ENCODE results near the gene TRPT1. TPM values are rescaled to one million over a fixed set of nuclear protein-coding genes. Genes with fewer than 3 reads are reported as not detected.

TRPT1 gene
- polyA plus RNA-seq, 2 of the 4 experiments (the other 2 are of a cell fraction), result 18.6 to 28.5 TPM

DNA sequence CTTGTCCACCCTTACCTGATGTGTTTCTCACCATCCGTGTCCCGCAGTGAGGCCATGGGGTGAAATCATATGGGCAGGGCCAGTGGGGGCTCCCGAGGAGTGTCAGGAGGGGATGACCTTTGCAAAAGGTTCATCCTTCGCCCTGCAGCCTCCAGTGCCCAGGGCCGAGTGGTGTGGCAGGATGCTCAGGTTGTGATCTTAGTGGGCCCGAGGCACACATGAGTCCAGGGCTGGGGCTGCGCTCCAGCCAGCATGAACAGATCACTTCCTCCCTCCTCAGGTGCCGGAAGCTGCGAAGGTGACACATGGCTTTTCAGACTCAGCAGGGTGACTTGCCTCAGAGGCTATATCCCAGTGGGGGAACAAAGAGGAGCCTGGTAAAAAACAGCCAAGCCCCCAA, 12.1 kb upstream of the TRPT1 start:
- H3K4me2 ChIP-seq, result no peak overlapping the region
- POLR2A ChIA-PET, result interaction anchor here (0.8 to 1.5 kb wide), 2 partner anchors 9 to 12 kb away, joined by 3 to 4 read pairs; partner anchors contain the start of genes NUDT22 and TRPT1
- H3K4me3 ChIP-seq, result no peak overlapping the region
- FAIRE-seq, result no peak
- TF ChIP-seq SREBF2 (IDR thresholded peaks at IDR 0.05), result no peak
- TF ChIP-seq, protein P1, sequence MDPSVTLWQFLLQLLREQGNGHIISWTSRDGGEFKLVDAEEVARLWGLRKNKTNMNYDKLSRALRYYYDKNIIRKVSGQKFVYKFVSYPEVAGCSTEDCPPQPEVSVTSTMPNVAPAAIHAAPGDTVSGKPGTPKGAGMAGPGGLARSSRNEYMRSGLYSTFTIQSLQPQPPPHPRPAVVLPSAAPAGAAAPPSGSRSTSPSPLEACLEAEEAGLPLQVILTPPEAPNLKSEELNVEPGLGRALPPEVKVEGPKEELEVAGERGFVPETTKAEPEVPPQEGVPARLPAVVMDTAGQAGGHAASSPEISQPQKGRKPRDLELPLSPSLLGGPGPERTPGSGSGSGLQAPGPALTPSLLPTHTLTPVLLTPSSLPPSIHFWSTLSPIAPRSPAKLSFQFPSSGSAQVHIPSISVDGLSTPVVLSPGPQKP (IDR thresholded peaks at IDR 0.05; ENCODE audit: low read depth, low read length), result no peak
- no peak for TF ChIP-seq CHD4 (IDR thresholded peaks at IDR 0.05; ENCODE audit: borderline replicate concordance)
- TF ChIP-seq FOSL2 (IDR thresholded peaks at IDR 0.05), result no peak
- TF ChIP-seq FOSL2 (CRISPR knock-in tag; IDR thresholded peaks at IDR 0.05), result no peak
- no peak for TF ChIP-seq HOXB5 (CRISPR knock-in tag; IDR thresholded peaks at IDR 0.05)
- TF ChIP-seq PHF8 (IDR thresholded peaks at IDR 0.05; ENCODE audit: borderline replicate concordance, low read depth), result no peak
- TF ChIP-seq NR3C1 (IDR thresholded peaks at IDR 0.05), result no peak
- no peak for TF ChIP-seq FOXS1 (CRISPR knock-in tag; IDR thresholded peaks at IDR 0.05)
- TF ChIP-seq HEYL (CRISPR knock-in tag; IDR thresholded peaks at IDR 0.05), result no peak
- TF ChIP-seq CBX2 (IDR thresholded peaks at IDR 0.05; ENCODE audit: borderline replicate concordance, low read depth), result no peak
- TF ChIP-seq ZSCAN20 (CRISPR knock-in tag; IDR thresholded peaks at IDR 0.05), result no peak
- TF ChIP-seq, protein P2, sequence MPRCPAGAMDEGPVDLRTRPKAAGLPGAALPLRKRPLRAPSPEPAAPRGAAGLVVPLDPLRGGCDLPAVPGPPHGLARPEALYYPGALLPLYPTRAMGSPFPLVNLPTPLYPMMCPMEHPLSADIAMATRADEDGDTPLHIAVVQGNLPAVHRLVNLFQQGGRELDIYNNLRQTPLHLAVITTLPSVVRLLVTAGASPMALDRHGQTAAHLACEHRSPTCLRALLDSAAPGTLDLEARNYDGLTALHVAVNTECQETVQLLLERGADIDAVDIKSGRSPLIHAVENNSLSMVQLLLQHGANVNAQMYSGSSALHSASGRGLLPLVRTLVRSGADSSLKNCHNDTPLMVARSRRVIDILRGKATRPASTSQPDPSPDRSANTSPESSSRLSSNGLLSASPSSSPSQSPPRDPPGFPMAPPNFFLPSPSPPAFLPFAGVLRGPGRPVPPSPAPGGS (IDR thresholded peaks at IDR 0.05), result no peak
- no peak for TF ChIP-seq BHLHE40 (IDR thresholded peaks at IDR 0.05; ENCODE audit: low read depth, low read length)
- TF ChIP-seq ZNF302 (CRISPR knock-in tag; IDR thresholded peaks at IDR 0.05), result no peak
- TF ChIP-seq HOXB13 (CRISPR knock-in tag; IDR thresholded peaks at IDR 0.05; ENCODE audit: low read depth), result no peak
- no peak for TF ChIP-seq POLR2A (IDR thresholded peaks at IDR 0.05; ENCODE audit: low read length)
- TF ChIP-seq HDAC2 (IDR thresholded peaks at IDR 0.05), result no peak
- TF ChIP-seq, protein P3, sequence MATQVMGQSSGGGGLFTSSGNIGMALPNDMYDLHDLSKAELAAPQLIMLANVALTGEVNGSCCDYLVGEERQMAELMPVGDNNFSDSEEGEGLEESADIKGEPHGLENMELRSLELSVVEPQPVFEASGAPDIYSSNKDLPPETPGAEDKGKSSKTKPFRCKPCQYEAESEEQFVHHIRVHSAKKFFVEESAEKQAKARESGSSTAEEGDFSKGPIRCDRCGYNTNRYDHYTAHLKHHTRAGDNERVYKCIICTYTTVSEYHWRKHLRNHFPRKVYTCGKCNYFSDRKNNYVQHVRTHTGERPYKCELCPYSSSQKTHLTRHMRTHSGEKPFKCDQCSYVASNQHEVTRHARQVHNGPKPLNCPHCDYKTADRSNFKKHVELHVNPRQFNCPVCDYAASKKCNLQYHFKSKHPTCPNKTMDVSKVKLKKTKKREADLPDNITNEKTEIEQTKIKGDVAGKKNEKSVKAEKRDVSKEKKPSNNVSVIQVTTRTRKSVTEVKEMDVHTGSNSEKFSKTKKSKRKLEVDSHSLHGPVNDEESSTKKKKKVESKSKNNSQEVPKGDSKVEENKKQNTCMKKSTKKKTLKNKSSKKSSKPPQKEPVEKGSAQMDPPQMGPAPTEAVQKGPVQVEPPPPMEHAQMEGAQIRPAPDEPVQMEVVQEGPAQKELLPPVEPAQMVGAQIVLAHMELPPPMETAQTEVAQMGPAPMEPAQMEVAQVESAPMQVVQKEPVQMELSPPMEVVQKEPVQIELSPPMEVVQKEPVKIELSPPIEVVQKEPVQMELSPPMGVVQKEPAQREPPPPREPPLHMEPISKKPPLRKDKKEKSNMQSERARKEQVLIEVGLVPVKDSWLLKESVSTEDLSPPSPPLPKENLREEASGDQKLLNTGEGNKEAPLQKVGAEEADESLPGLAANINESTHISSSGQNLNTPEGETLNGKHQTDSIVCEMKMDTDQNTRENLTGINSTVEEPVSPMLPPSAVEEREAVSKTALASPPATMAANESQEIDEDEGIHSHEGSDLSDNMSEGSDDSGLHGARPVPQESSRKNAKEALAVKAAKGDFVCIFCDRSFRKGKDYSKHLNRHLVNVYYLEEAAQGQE (IDR thresholded peaks at IDR 0.05), result no peak
- TF ChIP-seq, protein P4, sequence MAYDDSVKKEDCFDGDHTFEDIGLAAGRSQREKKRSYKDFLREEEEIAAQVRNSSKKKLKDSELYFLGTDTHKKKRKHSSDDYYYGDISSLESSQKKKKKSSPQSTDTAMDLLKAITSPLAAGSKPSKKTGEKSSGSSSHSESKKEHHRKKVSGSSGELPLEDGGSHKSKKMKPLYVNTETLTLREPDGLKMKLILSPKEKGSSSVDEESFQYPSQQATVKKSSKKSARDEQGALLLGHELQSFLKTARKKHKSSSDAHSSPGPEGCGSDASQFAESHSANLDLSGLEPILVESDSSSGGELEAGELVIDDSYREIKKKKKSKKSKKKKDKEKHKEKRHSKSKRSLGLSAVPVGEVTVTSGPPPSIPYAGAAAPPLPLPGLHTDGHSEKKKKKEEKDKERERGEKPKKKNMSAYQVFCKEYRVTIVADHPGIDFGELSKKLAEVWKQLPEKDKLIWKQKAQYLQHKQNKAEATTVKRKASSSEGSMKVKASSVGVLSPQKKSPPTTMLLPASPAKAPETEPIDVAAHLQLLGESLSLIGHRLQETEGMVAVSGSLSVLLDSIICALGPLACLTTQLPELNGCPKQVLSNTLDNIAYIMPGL (CRISPR knock-in tag; IDR thresholded peaks at IDR 0.05; ENCODE audit: borderline replicate concordance), result no peak
- DNase-seq (ENCODE audit: low read depth in 1 of 2, low spot score in 1 of 2), result no peak
- peaks cover 32% of the 10 kb centered on the region for H3K4me1 ChIP-seq
- no peak for ATAC-seq
- H3K9me3 ChIP-seq, result no peaks in the 10 kb centered on the region
- CTCF ChIA-PET, result interaction anchor here (1.7 to 3.0 kb wide), 3 partner anchors 11 to 67 kb away, joined by 6 to 14 read pairs (median 12); partner anchors contain the start of genes NUDT22, PLCB3 and TRPT1
- H3K27ac ChIP-seq, result no peak overlapping the region
- WGBS (ENCODE audit: missing lambda C conversion rate), result 95% methylated on average over 8 of the region's 9 CpGs

Data from A549 (cell line).